ENCODE data around the gene RPTOR.

RPTOR gene

DNA sequence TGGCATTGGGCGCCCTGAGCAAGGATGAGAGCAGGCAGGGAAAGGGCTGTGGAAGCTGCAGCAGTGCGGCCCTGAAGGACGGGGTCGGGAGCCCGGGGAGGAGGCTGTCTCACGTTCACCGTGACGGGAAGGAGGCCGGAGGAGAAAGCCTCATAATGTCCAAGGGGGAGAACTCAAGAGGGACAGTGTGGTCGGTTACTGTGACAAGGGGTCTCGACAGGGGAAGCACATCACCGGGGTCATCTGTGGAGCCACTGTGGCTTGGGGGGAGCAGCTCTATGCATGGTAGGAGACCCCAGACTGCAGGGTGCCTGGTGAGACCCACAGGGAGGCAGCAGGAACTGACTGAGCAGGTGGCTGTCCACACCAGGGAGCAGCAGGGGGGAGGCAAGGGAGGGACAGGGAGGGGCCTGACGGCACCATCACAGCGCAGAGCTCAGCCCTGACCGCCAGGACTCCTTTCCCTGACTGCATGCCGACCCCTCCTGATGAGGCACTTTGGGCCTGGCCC, 292.4 kb downstream of the RPTOR start:
- no peak for TF ChIP-seq CTCF (IDR thresholded peaks at IDR 0.05; ENCODE audit: control extremely low read depth, extremely low read depth, low read depth, missing control alignments)
- ChIA-PET CTCF (no interaction called here), POLR2A (no interaction called here)
- no peak for DNase-seq (ENCODE audit: extremely low spot score)

DNA sequence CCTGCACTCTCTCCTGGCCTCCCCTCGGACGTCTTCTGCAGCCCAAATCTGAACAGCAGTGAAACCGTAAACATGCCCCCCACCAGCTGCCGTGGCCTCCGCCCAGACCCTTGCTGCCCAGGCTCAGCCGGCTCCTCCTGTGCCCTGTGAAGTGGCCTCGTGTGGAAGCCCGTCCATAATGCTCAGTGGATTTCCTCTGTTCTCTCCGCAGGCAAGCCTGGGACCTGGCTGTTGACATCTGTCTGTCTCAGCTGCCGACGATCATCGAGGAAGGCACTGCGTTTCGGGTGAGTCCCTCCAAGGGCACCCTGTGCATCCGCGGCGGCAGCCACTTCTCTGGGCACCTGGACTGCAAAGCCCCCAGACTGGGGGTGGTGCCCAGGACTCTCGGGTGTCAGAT, 293.1 kb downstream of the RPTOR start:
- TF ChIP-seq CTCF (IDR thresholded peaks at IDR 0.05; ENCODE audit: control extremely low read depth, extremely low read depth, low read depth, missing control alignments), result no peak
- POLR2A ChIA-PET, result no interaction called here
- no peak for DNase-seq (ENCODE audit: extremely low spot score)
- CTCF ChIA-PET, result no interaction called here

DNA sequence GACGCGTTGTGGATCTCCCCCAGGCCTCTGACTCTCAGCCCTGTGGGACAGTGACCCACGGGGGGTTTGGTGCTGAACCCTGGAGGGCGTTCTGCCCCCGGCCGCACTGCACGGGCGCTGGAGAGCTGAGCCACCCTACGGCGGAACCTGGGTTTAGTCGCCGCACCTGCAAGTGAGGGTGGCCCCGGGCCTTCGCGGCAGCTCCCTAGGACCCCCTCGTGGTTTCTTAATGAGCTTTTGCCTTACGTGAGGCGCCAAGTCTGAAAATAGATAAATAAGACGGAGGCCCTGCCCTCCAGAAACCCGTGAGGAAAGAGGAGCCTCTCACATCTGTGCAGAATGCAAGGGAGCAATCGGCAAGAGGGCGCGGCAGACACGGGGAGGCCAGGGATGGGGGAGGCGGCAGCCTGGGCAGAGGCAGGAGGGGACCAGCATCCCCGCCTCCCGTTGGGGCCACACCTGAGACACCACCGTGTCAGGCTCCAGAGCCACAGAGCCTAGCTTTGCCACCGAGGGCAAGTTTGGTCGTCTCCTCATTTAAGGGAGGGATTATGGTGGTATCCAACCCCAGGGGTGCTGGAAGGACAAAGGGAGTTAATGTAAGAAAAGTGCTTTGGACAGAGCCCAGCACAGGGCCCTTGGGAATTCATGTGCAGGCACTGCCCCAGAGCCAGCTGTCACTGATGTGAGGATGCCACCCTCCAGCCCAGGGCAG, 293.8 kb downstream of the RPTOR start:
- ChIA-PET POLR2A (no interaction called here), CTCF (no interaction called here)
- no peak for TF ChIP-seq CTCF (IDR thresholded peaks at IDR 0.05; ENCODE audit: control extremely low read depth, extremely low read depth, low read depth, missing control alignments)

DNA sequence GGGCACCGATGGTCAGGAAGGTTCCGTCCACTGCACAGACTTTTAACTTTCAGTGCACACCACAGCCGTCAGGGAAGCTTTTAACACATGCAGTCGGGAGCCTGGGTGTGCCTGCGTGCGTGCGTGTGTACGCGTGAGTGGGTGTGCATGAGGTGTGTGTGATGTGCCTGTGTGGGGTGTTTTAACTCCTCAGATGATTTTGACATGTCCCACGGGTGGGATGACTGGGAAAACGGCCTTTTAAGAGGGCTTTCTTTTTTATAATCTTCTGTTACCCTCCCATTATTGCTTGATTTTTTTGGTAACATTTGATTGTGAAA, 294.3 kb downstream of the RPTOR start:
- CTCF ChIA-PET, result interaction anchor here (1.0 kb wide), 1 partner anchor 102 kb away, joined by 3 read pairs; no protein-coding TSS in a partner anchor
- DNase-seq (ENCODE audit: extremely low spot score), result no peak
- TF ChIP-seq CTCF (IDR thresholded peaks at IDR 0.05; ENCODE audit: control extremely low read depth, extremely low read depth, low read depth, missing control alignments), result no peak
- POLR2A ChIA-PET, result no interaction called here

More for the DNA sequence above, 293.8 kb downstream of the RPTOR start:
- no peak for DNase-seq (ENCODE audit: extremely low spot score)

- POLR2A ChIA-PET, result no interaction called here
- no peak for DNase-seq (ENCODE audit: extremely low spot score)
- CTCF ChIA-PET, result interaction anchor here (1.0 kb wide), 1 partner anchor 103 kb away, joined by 3 read pairs; no protein-coding TSS in a partner anchor
- TF ChIP-seq CTCF (IDR thresholded peaks at IDR 0.05; ENCODE audit: control extremely low read depth, extremely low read depth, low read depth, missing control alignments), result no peak
These were observed 294.9 kb downstream of the RPTOR start for GRCh38 chr17:80839511-80839941.

GRCh38 chr17:80839970-80840369, 295.3 kb downstream of the RPTOR start:
- no peak for DNase-seq (ENCODE audit: extremely low spot score)
- POLR2A ChIA-PET, result no interaction called here
- no peak for TF ChIP-seq CTCF (IDR thresholded peaks at IDR 0.05; ENCODE audit: control extremely low read depth, extremely low read depth, low read depth, missing control alignments)
- CTCF ChIA-PET, result interaction anchor here (1.0 to 2.0 kb wide), 3 partner anchors 11 to 103 kb away, joined by 3 to 7 read pairs (median 4); no protein-coding TSS in a partner anchor

All from GM10248 (cell line).